ENCODE results near the gene HLCS.

Gene HLCS

DNA sequence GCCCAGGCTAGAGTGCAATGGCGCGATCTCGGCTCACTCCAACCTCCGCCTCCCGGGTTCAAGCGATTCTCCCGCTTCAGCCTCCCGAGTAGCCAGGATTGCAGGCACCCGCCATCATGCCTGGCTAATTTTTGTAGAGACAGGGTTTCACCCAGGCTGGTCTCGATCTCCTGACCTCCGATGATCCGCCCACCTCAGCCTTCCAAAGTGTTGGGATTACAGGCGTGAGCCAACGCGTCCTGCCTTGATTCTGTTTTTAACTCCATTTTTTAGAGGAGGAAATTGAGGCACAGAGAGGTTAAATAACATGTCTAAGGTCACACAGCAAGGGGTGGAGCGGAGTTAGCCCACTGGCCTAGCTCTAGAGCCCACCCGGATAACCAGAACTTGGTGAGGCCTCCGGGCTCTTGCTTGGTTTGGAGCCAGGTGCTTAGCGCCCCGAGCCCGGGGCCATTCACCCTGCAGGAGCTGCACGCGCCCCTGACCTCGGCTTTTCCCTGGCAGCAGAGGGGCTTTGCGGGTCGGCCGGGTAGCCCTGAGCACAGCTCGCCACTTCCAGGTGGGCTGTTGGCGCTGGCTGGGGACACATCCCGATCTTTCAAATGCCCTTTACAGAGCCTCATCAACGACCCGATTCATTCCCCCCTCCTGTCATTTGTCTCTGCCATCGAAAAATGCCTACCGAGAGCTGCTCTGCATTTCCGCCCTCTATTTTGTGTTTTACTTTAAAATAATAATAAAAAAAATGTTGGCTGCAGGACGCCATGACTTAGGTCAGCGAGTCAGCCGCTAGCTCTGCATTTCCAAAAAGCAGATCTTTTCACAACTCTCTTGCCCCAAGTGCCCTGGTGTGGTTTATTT, 256.4 kb downstream of the HLCS start:
- Histone ChIP-seq H3K27ac (no peak overlapping the region), H3K9ac (no peak overlapping the region), H3K27me3 (ENCODE audit: insufficient read depth, low read depth) (peaks cover 7% of the 10 kb centered on the region; the same call in 1 of the 2 replicates), H3K79me2 (ENCODE audit: insufficient read depth, low read depth) (no peaks in the 10 kb centered on the region), H3K4me3 (IDR thresholded peaks at IDR 0.05; ENCODE audit: insufficient read depth, low read depth, low read length) (no peak overlapping the region), H3K36me3 (ENCODE audit: insufficient read depth) (no peaks in the 10 kb centered on the region), H4K20me1 (ENCODE audit: insufficient read depth) (no peaks in the 10 kb centered on the region), H3K4me1 (ENCODE audit: low read depth, poor library complexity, severe bottlenecking) (no peaks in the 10 kb centered on the region), H3K4me2 (no peak overlapping the region), H2AFZ (ENCODE audit: low read depth) (no peak overlapping the region)
- TF ChIP-seq, protein P1, sequence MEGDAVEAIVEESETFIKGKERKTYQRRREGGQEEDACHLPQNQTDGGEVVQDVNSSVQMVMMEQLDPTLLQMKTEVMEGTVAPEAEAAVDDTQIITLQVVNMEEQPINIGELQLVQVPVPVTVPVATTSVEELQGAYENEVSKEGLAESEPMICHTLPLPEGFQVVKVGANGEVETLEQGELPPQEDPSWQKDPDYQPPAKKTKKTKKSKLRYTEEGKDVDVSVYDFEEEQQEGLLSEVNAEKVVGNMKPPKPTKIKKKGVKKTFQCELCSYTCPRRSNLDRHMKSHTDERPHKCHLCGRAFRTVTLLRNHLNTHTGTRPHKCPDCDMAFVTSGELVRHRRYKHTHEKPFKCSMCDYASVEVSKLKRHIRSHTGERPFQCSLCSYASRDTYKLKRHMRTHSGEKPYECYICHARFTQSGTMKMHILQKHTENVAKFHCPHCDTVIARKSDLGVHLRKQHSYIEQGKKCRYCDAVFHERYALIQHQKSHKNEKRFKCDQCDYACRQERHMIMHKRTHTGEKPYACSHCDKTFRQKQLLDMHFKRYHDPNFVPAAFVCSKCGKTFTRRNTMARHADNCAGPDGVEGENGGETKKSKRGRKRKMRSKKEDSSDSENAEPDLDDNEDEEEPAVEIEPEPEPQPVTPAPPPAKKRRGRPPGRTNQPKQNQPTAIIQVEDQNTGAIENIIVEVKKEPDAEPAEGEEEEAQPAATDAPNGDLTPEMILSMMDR (conservative IDR thresholded peaks at IDR 0.05; ENCODE audit: low read depth, low read length), result no peak

- H3K4me3 ChIP-seq (IDR thresholded peaks at IDR 0.05; ENCODE audit: insufficient read depth, low read depth, low read length), result no peak overlapping the region
- H4K20me1 ChIP-seq (ENCODE audit: insufficient read depth), result no peaks in the 10 kb centered on the region
- no peak overlapping the region for H2AFZ ChIP-seq (ENCODE audit: low read depth)
- H3K4me1 ChIP-seq (ENCODE audit: low read depth, poor library complexity, severe bottlenecking), result no peaks in the 10 kb centered on the region
- H3K36me3 ChIP-seq (ENCODE audit: insufficient read depth), result no peaks in the 10 kb centered on the region
- peaks cover 11% of the 10 kb centered on the region; the same call in 1 of the 2 replicates for H3K27me3 ChIP-seq (ENCODE audit: insufficient read depth, low read depth)
- H3K27ac ChIP-seq, result no peak overlapping the region
- TF ChIP-seq, protein P1 (conservative IDR thresholded peaks at IDR 0.05; ENCODE audit: low read depth, low read length), result no peak
- no peaks in the 10 kb centered on the region for H3K79me2 ChIP-seq (ENCODE audit: insufficient read depth, low read depth)
- no peak overlapping the region for H3K9ac ChIP-seq
- no peak overlapping the region for H3K4me2 ChIP-seq
Measured at GRCh38 chr21:36709030-36709867, 257.2 kb downstream of the HLCS start.

DNA sequence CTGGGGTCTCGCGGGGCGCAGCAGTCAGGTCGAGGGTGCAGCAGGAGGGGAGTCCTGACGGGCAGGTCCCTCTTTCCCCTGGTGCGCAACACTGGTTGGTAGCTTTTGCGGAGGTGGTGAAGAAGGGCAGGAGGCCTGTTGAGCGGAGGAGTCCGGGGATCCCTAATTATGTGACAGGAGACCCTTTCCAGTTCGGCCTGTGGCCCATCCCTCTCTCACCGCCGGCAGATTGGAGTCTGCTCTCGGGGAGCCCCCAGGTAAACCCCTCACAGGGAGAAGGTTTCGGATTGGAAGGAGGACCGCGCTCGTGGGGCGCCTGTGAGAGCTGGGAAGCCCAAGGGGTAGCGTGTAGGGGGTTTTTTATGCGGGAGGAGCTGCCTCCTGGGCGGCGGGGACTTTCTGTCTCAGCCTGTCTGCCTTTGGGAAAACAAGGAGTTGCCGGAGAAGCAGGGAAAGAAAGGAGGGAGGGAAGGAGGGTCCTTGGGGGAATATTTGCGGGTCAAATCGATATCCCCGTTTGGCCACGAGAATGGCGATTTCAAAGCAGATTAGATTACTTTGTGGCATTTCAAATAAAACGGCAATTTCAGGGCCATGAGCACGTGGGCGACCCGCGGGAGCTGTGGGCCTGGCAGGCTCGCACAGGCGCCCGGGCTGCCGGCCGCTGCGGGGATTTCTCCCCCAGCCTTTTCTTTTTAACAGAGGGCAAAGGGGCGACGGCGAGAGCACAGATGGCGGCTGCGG, 258.0 kb downstream of the HLCS start:
- Histone ChIP-seq H3K79me2 (ENCODE audit: insufficient read depth, low read depth) (no peaks in the 10 kb centered on the region), H3K27ac (no peak overlapping the region), H3K9ac (no peak overlapping the region), H3K4me2 (no peak overlapping the region), H4K20me1 (ENCODE audit: insufficient read depth) (no peaks in the 10 kb centered on the region), H3K27me3 (ENCODE audit: insufficient read depth, low read depth) (peaks cover 11% of the 10 kb centered on the region; the same call in 1 of the 2 replicates), H2AFZ (ENCODE audit: low read depth) (no peak overlapping the region), H3K4me3 (IDR thresholded peaks at IDR 0.05; ENCODE audit: insufficient read depth, low read depth, low read length) (no peak overlapping the region), H3K4me1 (ENCODE audit: low read depth, poor library complexity, severe bottlenecking) (no peaks in the 10 kb centered on the region), H3K36me3 (ENCODE audit: insufficient read depth) (no peaks in the 10 kb centered on the region)
- TF ChIP-seq, protein P1 (conservative IDR thresholded peaks at IDR 0.05; ENCODE audit: low read depth, low read length), result no peak

DNA sequence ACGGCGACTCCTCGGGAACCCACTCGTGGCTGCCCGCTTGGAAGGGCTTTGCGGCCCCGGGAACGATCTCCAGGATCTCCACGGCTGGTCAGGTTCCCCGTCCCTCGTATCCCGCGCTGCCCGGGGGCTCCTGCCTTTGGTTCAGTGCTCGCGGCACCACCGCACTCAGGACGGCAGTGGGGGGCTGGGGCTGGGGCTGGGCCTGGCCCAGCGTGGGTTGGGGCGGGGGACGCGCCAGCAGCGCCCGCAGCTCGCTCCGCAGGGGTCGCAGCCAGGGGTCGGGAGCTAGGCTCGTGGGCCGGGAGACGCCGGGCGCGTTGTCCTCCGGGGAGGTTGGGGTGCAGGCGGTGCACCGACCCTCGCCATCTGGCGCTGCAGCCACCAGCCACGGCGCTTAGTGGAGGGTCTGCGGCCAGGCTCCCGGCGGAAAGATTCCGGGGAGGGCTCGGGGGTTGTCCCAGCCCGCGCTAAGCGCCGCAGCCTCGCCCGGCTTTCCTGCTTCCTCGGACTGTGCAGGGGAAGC, 258.6 kb downstream of the HLCS start:
- Histone ChIP-seq H3K4me1 (ENCODE audit: low read depth, poor library complexity, severe bottlenecking) (no peaks in the 10 kb centered on the region), H2AFZ (ENCODE audit: low read depth) (no peak overlapping the region), H3K27me3 (ENCODE audit: insufficient read depth, low read depth) (peaks cover 12% of the 10 kb centered on the region; the same call in 1 of the 2 replicates), H3K4me2 (no peak overlapping the region), H3K9ac (no peak overlapping the region), H3K4me3 (IDR thresholded peaks at IDR 0.05; ENCODE audit: insufficient read depth, low read depth, low read length) (no peak overlapping the region), H3K79me2 (ENCODE audit: insufficient read depth, low read depth) (no peaks in the 10 kb centered on the region), H3K36me3 (ENCODE audit: insufficient read depth) (no peaks in the 10 kb centered on the region), H4K20me1 (ENCODE audit: insufficient read depth) (no peaks in the 10 kb centered on the region), H3K27ac (no peak overlapping the region)
- TF ChIP-seq, protein P1 (conservative IDR thresholded peaks at IDR 0.05; ENCODE audit: low read depth, low read length), result no peak
